Stimulated activated CD8-positive, alpha-beta memory T cell treated with anti-CD3 and anti-CD28 coated beads, Interleukin-4, amount 100 ng/mL, for 48 hours (primary cell): ENCODE measurements around the gene CRAT.

Experiments
- DNase-seq: peaks from one replicate; pipeline ENCODE4 v3.0.0-alpha.2; 2020

Gene CRAT

GRCh38 chr9:129108805-129109536 lies 1.6 kb downstream of the CRAT start:
- no peak for DNase-seq

DNA sequence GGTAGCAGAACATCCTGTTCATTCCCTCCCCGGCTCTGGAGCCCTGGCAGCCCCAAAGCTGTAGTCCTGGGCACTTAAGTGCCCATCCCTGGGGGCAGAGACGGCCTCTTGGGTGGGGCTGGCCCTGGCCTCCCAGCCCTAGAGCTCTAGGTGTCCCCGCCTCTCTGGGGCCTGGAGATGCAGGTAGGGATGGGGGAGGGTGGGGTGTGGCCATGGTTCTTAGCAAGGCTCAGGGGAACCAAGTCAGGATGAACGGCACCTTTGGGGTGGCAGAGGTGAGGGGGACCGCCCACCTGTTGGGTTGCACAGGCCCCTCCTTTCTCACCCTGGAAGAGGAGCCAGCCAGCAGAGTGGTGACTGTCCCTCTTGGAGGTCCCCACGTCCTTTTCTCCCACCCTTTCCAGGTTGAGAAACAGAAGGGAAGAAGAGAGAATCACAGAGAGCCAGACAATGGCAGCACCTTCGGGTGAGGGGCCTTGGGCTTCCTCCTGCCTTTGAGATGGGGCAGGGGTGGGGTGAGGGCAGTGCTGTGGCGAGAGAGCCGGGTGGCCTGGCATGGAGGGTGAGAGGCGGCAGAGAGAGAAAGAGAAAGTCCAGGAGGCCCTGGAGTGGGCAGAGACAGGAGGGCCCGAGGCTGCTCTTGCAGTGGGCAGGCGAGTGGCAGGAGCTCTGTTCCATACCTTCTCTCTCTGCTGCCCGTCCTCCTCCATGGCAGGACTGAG lies 2.3 kb downstream of the CRAT start:
- DNase-seq, result no peak

- no peak for DNase-seq
Observed at GRCh38 chr9:129107651-129108050, 2.9 kb downstream of the CRAT start.

GRCh38 chr9:129105857-129106694 lies 4.5 kb downstream of the CRAT start:
- DNase-seq, result no peak

- no peak for DNase-seq
Observed at GRCh38 chr9:129104051-129104450, 6.5 kb downstream of the CRAT start.

DNA sequence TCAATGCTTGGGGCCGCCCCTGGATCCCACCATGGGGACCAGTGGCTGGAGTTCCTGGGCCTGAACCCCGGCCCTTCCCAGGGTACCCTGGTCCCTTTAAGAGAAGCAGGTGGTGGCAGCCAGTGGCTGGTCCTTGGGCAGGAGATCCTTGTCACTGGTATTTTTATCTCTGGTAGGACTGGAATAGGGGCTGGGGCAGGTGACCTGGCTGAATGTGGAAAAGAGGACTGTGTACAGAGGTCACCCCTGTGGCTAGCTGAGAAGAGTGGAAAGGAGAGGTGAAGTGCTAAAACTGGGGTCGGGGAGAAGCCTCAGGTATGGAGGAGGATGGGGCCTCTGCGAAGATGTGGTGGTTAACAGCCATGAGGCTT lies 7.0 kb downstream of the CRAT start:
- no peak for DNase-seq

DNA sequence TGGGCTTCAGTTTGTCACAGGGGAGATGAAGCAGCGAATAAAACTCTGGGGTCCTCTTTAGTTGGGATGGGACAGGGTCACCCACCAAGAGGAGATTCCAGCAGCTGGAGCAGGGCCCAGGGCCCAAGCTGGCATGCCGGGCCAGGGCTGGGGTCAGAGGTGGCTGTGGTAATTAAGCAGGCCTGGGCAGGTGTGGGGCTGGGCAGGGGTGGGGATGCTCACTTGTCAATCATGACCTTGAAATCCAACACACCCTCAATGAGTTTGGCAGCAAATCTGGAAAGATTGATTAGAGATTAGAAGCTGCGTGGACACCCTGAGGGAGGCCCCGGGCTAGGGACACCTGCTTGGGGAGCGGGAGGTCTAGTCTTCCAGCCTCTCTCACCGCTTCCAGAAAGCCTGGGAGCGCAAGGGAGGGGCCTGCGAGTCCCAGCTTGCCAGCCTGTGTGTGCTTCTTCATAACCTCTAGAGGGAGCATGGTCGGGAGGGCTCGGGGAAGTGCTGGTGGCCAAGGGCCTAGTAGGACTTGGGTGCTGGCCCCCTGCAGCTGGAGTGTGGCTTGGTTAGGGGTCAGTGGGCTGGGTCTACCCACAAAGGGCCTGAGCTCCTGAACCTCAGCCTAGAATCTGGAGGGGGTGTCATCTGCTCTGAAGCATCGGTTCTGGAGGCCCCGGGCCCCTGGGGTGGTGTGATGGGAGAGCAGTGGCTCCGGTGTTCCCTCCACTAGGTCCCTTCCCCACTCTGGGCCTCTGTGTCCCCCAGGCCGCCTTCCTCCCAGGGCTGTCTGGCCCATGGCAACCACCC lies 7.6 kb downstream of the CRAT start:
- peak; percentile 37 for DNase-seq

DNA sequence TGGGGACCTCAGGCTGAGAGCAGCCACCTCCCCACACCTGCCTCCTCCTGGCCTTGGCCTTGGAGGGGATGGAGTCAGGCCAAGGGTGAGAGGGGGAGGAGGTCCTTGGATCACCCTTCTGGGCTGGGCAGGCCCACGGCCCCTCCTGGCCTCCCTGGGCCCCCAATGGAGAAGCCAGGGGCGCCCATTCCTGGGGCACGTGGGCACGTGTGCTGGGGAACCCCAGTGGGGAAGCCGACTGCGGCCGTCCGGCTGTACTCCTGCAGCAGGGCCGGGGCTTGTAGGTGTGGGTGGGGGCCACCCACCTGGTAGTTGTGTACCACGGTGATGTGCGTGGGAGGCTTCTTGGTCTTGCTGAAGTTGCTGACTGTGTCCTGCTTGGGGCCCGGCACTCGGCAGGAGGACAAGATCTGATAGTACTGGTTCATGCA lies 8.5 kb downstream of the CRAT start:
- no peak for DNase-seq

DNA sequence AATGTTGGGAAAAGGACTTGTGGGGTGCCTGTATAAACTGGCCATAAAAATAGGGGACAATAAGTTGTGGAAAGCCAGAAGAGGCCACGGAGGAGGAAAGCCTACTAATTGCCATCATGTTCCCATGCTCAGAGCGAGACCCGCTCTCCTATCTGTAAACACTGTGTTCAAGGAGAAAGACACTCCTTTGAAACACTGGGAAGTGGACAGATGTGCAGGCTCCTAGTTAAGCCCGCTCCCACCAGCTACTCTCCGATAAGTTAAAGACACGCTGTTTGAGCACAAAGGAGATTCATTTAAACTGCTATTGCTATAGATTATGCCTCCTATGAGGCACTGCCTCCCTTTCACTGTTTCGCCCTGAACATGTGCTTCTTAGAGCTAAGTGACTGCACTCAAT lies 9.3 kb downstream of the CRAT start:
- DNase-seq, result no peak

DNA sequence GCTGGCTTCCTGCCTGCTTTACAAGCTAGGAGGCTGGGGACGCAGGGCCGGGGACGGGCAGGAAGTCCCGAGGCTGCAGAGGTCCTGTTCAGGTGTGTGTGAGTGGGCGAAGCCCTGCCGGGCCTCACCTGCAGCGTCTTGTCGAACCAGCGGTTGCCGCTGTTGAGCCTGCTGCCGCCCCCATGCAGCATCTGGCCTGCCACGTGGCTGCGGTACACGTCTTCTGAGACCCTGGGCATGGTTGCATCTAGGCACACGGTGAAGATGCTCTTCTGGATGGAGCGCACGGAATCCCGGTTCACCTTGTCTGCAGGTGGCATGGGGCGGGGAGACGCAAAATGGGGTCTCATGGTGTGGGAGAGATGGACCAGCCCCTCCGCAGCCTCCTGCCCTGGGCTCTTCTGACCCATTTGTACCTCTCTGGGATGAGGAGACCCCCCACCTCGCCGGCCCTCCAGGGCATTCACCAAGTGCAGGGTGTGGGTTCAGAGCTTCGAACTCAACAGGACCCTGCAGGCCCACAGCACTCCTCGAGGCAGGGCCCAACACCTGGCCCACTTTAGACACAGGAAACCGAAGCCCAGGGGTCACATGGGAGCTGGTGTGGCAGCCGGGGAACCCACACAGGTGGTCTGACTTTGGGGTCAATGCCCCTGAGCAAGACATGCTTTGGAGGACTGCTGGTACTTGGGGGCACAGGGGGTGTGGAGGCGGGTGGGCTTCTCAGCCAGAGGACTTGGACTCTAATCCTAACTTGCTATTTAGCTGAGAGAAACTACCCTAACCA lies 10.0 kb downstream of the CRAT start:
- no peak for DNase-seq

DNA sequence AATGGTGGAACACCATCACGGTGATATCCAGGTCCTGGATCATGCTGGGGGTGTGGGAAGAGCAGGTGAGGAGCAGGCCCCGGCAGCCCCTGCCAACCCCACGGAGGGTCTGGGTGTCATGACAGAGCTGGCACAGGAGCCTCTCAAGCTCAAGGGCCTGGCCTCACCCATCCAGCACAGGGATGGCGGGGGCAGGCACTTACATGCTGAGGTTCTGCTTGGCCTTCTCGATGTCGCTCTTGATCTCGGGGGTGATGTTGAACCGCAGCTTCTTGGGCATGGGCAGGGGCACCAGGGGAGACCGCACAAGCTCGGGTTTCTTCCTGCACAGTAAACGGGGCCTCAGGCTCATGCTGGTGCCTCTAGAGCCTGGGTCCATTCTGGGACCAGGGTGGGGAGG lies 12.3 kb downstream of the CRAT start:
- no peak for DNase-seq

DNA sequence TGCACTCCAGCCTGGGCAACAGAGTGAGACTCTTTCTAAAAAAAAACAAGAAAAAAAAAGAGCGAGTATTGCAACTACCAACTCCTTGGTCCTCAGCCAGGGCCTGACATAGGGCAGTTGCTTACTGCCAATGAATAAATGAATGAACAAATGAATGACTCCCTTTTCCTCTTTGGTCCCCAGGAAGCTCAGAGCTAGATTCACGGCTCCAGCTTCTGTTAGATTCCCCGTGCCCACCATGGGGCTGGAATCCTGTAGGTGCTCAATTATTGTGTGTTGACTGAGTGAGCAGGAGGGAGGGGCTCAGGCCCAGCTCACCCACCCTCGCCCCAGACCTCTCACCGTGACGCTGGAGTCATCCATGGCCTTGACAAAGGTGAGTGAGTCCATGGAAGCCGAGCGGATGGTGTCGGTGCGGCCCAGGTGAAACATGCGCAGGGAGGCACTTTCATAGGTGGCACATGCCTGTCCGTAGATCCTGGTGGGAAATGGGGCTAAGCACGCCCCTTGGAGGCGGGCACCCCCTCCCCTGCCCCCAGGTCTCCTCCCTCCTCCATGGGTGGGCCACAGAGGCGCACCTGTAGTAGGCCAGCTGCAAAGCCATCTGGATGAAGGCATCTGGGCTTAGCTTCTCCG lies 12.8 kb downstream of the CRAT start:
- DNase-seq, result no peak

DNA sequence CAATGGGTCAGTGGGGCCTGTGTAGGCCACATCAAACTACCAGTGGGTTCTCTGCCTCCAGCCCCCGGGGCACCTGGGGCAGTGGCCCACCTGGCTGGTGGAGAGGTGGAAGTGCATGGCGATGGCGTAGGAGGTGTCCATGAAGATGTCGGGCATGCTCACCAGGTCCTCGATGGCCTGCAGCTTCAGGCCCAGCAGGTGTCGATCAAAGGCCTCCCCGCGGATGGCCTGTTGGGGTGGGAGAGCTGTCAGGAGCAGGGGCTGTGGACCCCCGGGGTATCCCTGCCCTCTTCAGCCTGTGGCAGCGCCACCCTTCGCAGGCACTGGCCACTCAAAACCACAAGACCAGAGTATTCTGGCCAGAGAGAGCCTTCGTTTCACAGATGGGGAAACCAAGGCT lies 14.7 kb downstream of the CRAT start:
- DNase-seq, result no peak

- no peak for DNase-seq
Observed at GRCh38 chr9:129095170-129095667, 15.4 kb downstream of the CRAT start.

DNA sequence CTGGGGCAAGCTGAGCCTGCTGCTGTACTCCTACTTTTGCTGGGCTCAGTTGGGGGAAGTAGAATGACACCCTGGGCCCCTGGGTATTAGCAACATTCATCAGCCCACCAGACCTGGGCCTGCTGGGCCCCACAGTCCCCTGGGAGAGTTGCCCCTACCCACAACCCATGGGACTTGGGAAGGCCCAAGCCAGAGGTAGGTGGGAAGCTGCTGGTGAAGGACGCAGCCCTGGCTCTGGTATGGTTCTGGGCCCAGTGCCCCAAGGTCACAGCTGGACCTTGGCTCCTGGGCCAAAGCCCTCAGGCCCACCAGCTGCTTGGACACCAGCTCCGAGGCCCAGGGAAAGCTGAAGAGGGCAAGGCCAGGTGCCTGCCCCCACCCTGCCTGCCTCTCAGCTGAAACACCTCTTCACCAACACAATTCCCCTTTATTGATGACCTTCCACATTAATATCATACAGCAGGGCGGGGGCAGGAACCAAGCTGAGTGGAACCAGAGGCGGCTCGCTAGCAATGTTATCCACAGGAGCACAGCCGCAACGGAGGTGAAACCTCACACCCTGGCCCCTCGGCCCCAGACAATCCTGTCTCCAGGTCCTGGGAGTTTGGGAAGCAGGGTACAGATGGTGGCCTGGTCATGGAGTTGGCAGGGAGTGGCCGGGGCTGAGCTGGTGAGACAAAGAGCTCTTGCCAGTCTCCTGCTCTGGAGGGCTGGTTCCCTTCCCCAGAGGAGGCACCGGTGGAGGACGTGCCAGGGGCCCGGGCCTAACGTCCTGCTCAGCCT lies 16.0 kb downstream of the CRAT start:
- no peak for DNase-seq

DNA sequence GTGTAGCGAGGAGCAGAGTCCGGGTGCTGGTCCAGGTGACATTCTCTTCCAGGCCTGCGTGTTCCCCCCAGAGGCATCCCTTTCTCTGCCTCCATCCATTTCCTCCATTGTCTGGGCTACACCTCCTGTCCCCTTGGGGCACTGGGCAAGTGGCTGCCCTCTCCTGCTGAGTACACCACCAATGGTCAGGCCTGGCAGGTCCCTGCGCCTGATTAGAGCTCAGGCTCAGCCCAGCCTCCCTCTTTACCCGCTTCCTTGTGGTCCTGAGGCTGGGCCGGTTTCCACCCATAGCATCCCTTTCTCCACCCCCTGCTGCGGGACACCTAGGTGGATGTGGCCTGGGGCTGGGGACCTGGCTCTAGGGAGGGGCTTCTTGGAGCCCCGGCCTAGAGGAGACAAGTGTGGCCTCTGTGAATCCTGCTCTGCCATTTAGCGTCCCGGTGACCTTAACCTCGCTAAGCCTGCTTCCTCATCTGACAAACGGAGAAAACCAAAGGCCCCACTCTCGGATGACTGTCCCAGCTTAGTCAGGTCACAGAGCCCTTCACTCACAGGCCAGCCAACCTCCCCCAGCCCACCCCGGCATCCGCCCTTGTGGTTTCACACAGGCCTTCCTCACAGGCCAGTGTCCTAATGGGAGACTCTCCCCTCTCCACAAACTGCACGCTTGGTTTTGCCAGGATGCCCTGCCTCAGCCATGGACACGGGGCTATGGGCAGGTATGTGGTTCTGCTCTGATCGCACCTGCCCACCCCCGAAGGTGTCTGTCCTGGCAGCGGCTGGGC lies 16.8 kb downstream of the CRAT start:
- no peak for DNase-seq

DNA sequence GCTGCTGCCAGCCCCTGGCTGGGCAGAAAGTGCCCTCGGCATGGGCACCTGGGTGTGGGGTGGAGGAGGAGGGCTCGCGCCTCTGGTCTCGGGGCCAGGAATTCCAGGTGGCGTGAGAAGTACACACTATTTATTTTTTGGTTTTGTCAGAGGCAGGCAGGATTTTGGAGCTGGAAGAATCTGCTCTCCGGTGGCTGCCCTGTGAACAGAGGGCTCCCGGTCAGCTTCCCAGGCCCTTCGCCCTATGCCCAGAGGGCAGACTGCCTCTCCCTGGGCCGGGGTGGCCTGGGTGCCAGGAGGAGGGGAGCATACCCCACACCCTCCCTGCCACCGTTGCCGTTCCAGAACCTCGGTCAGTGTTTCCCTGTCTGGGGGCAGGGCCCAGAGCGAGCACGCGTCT lies 21.3 kb downstream of the CRAT start:
- DNase-seq, result no peak

DNA sequence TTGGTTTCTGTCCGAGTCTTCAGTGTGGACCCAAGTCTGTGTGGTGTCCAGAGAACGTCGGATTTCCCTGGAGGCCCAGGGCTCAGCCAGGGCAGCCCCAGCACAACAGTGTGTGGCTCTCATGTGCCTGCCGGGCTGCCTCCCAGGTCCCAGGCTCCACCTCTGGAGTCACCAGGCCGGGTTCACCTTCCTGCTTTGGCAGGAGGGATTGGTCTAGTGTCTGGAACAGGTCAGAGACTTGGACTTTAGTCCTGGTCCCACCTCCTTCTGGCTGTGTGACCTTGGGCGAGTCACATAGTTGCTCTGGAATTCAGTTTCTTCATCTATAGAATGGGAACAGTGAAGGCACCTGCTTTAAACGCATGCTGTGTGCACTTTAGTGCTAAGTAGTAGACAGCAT lies 26.5 kb downstream of the CRAT start:
- no peak for DNase-seq

DNA sequence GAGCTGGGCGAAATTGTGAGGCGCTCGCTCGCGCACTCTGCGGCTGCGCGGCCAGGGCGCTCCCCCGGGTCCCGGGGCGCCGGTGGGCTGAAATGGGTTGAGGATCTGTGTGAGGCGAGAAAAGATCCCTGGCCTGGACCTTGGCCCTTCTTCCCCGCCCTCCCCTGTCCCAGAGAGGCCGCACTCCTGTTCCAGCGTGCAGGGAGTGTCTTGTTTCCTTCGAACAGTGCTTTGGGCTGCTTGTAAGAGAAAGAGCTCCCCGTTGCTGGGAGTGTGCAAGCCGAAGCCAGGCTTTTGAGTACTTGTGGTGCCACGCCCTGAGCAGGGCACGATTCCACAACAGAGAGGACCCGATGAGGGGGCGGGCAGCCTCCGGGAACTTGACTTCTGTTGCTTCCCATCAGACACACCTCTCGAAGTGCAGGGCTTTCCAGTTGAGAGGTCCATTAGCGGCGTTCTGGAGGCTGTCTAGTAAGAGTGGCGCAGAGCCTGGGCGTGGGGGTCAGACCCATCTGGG lies 29.1 kb downstream of the CRAT start:
- no peak for DNase-seq
